Upper lobe of left lung (tissue), 6 donors: ENCODE measurements around the gene POFUT1. TPM values are rescaled to one million over a fixed set of nuclear protein-coding genes. Genes with fewer than 3 reads are reported as not detected.
"Not testable (repeated sequence)": the region's sequence is repeated elsewhere in the genome, so short reads cannot be mapped to it uniquely, and the experiment has no call there.

Experiments used
- ATAC-seq, 2 donors: fragments of 200-7000 bp; cut with Tn5 transposase; one replicate each; pipeline ENCODE4 v1.9.1; 2022; ENCODE audit warnings: mild to moderate bottlenecking in 2 of 2, moderate library complexity in 2 of 2; ENCODE audit not compliant: low FRiP score in 2 of 2
- DNase-seq, 2 donors: peaks; one replicate each; pipeline ENCODE4 v3.0.0-alpha.2; 2019 to 2020
- H3K27ac ChIP-seq, 4 donors: fragments of 200-600 bp; sonication (generic); one replicate each; pipeline ENCODE4 v1.5.1; 2016 to 2019
- H3K27me3 ChIP-seq, 4 donors: fragments of 200-600 bp; sonication (generic); one replicate each; pipeline ENCODE4 v1.5.1; 2017 to 2019
- H3K36me3 ChIP-seq, 4 donors: fragments of 200-600 bp; sonication (generic); one replicate each; pipeline ENCODE4 v1.5.1; 2016 to 2019
- H3K4me1 ChIP-seq, 4 donors: fragments of 200-600 bp; sonication (generic); one replicate each; pipeline ENCODE4 v1.5.1; 2018 to 2019
- H3K4me3 ChIP-seq, 4 donors: fragments of 200-600 bp; sonication (generic); one replicate each; pipeline ENCODE4 v1.5.1; 2017 to 2019; ENCODE audit warnings: mild to moderate bottlenecking in 2 of 4, moderate library complexity in 1 of 4
- H3K9me3 ChIP-seq, 4 donors: fragments of 200-600 bp; sonication (generic); one replicate each; pipeline ENCODE4 v1.5.1; 2018 to 2019
- EP300 ChIP-seq, 4 donors: sonication (generic); formaldehyde crosslinking; IDR thresholded peaks; one replicate each; pipeline ENCODE4 v1.5.1; 2017; ENCODE audit warnings: antibody characterized with exemption in 4 of 4, control low read depth in 2 of 4
- POLR2A ChIP-seq, 4 donors: fragments of 450-650 bp; IDR thresholded peaks; one replicate each; pipeline ENCODE4 v1.5.1; 2016 to 2017; ENCODE audit warnings: antibody characterized with exemption in 4 of 4, mild to moderate bottlenecking in 2 of 4
- POLR2AphosphoS5 ChIP-seq, 2 donors: sonication (generic); formaldehyde crosslinking; IDR thresholded peaks; one replicate each; pipeline ENCODE4 v1.5.1; 2017; ENCODE audit warnings: antibody characterized with exemption in 2 of 2
- WGBS, 2 donors: methylation state at CpG; one replicate each; pipeline ENCODE4 v1.1.5; 2017 to 2018; 5-methylcytosine and 5-hydroxymethylcytosine counted together
- total RNA-seq, 6 donors: library from RNA; depleted of rRNA in 4 of 6; stranded (reverse); fragments of >200 nt in 4 of 6; gene quantifications; one replicate each; pipeline versions ENCODE4 v1.1.0 to v1.2.1, GENCODE V29; 2016 to 2021
- TF ChIP-seq, protein P1 (sequence below), 6 experiments: fragments of 450-650 bp in 4 of 6; fragments of 200-600 bp in 2 of 6; sonication (generic) in 2 of 6; IDR thresholded peaks; one replicate each; pipeline ENCODE4 v1.5.1; 2016 to 2019; ENCODE audit warnings: antibody characterized with exemption in 6 of 6
- donor health status: DM: no; HTN: no; CAD: no; lungs with moderate emphysema.
- donor health status: DM: no; HTN: yes; CAD: no; lungs with severe emphysema.

The POFUT1 gene
- total RNA-seq, 6 donors from 2014 or later = 12.6 to 31.5 (median 26.5) TPM

DNA sequence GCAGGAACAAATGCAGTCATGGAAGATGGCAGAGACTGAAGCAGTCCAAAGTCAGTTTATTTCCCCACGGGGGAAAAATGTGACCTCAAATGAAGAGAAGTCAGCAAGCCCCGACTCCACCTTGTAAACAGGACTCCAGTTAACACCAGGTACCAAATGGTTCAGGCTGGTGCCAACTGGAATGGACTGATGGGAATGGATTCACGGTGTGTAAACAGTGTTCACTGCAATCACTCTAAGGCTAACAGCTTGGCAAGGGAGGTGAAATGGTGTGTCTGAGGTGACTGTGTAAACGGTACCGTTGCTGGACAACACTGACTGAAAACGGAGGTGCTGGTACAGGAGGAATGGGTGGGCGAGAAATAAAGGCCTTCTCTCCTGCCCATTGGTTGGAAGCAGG lies 12.1 kb upstream of the POFUT1 start:
- DNase-seq (peak in 1 of 2 donors; percentile 32), ATAC-seq (no peak)
- H3K4me1 ChIP-seq = peaks cover 10 to 55% (median 36%) of the 10 kb centered on the region in 4 donors
- no peaks in the 10 kb centered on the region for H3K27me3 ChIP-seq
- H3K9me3 ChIP-seq = no peaks in the 10 kb centered on the region
- 64 to 72% methylated on average over 7 of the region's 7 CpGs for WGBS, 2 donors
- no peak overlapping the region for H3K4me3 ChIP-seq
- peak overlapping the region in 3 of 4 donors; percentile 24 to 42 (median 42) for H3K27ac ChIP-seq
- TF ChIP-seq POLR2A (IDR thresholded peaks at IDR 0.05) (peak in 1 of 4 donors; percentile 13), POLR2AphosphoS5 (IDR thresholded peaks at IDR 0.05) (no peak)
- peaks cover 17 to 60% (median 42%) of the 10 kb centered on the region in 4 donors for H3K36me3 ChIP-seq

DNA sequence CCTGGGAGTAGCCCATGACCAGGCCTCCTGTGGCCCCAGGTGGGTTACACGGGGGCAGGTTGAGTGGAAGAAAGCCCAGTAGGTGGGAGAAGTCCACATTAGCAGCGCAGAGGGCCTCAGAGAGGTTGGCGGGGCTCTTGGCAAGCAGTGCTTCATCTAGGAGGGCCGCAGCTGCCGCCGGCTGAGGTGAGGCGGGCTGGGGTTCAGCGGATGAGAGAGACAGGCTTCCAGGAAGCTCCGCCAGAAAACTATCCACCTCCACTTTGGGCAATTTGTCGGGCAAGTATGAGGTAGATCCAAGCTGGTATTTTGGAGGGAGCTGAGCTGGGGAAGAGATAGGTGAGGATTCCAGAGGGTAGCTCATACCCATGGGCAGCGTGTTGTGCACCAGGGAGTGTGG lies 11.1 kb upstream of the POFUT1 start:
- H3K4me3 ChIP-seq, H3K27me3 ChIP-seq, H3K9me3 ChIP-seq, ATAC-seq: not testable (repeated sequence)
- Histone ChIP-seq H3K27ac (peak overlapping the region in 1 of 4 donors; percentile 42), H3K36me3 (peaks cover 21 to 70% (median 49%) of the 10 kb centered on the region in 4 donors), H3K4me1 (peaks cover 6 to 57% (median 36%) of the 10 kb centered on the region in 4 donors)
- WGBS, 2 donors = 91 to 100% methylated on average over 10 to 11 of the region's 11 CpGs
- DNase-seq = peak in 1 of 2 donors; percentile 56

DNA sequence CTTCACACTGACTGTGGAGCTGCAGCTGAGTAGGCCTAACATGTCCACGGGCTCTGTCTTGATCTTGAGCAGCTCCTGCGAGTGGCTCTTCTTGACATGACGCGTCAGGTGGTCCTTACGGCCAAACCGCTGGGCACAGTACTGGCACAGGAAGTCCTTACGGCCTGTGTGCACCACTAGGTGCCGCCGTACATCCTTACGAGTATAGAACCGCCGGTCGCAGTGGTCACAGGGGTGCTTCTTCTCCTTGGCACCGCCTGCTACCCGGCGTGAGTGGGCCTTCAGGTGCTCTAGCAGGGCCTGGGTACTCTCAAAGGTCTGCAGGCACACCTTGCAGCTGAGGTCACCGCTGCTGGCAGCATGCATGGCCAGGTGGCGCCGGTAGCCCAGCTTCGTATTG lies 10.5 kb upstream of the POFUT1 start:
- ATAC-seq = not testable (repeated sequence)
- WGBS, 2 donors = 95 to 97% methylated on average over 5 to 20 of the region's 20 CpGs

DNA sequence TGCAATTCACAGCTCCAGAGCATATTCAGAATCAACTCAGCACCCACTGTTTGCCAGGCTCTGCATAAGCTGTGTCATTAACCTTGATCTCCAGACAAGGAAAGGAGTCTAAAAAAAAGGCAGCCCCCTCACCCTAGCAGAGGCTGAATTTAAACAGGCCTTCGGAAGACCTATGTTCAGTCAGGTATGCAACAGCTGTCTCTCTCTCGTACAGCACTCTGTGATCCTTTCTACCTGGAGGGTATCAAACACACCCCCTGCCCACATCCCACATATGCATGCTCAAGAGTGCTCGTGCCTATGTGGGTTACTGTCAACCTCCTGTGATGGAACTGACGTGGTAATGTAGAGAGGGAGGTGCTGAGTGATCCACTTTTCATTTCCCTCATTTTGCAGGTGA lies 8.7 kb upstream of the POFUT1 start:
- peaks cover 23 to 58% (median 43%) of the 10 kb centered on the region in 4 donors for H3K4me1 ChIP-seq
- H3K27ac ChIP-seq = peak overlapping the region in 2 of 4 donors; percentile 16 to 38
- H3K9me3 ChIP-seq = no peaks in the 10 kb centered on the region
- TF ChIP-seq, protein P1, sequence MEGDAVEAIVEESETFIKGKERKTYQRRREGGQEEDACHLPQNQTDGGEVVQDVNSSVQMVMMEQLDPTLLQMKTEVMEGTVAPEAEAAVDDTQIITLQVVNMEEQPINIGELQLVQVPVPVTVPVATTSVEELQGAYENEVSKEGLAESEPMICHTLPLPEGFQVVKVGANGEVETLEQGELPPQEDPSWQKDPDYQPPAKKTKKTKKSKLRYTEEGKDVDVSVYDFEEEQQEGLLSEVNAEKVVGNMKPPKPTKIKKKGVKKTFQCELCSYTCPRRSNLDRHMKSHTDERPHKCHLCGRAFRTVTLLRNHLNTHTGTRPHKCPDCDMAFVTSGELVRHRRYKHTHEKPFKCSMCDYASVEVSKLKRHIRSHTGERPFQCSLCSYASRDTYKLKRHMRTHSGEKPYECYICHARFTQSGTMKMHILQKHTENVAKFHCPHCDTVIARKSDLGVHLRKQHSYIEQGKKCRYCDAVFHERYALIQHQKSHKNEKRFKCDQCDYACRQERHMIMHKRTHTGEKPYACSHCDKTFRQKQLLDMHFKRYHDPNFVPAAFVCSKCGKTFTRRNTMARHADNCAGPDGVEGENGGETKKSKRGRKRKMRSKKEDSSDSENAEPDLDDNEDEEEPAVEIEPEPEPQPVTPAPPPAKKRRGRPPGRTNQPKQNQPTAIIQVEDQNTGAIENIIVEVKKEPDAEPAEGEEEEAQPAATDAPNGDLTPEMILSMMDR (IDR thresholded peaks at IDR 0.05) = no peak
- TF ChIP-seq POLR2A (IDR thresholded peaks at IDR 0.05) (no peak), POLR2AphosphoS5 (IDR thresholded peaks at IDR 0.05) (no peak), EP300 (IDR thresholded peaks at IDR 0.05) (no peak)
- no peak for ATAC-seq
- no peak overlapping the region for H3K4me3 ChIP-seq
- H3K36me3 ChIP-seq = peaks cover 21 to 73% (median 49%) of the 10 kb centered on the region in 4 donors
- DNase-seq = no peak
- 89 to 96% methylated on average over 4 of the region's 4 CpGs for WGBS, 2 donors
- no peaks in the 10 kb centered on the region for H3K27me3 ChIP-seq

More for the DNA sequence above, 10.5 kb upstream of the POFUT1 start:
- H3K9me3 ChIP-seq, H3K27me3 ChIP-seq, H3K4me3 ChIP-seq, H3K27ac ChIP-seq: not testable (repeated sequence)
- Histone ChIP-seq H3K4me1 (peaks cover 6 to 57% (median 37%) of the 10 kb centered on the region in 4 donors), H3K36me3 (peaks cover 21 to 73% (median 49%) of the 10 kb centered on the region in 4 donors)
- DNase-seq = peak in 1 of 2 donors; percentile 60

DNA sequence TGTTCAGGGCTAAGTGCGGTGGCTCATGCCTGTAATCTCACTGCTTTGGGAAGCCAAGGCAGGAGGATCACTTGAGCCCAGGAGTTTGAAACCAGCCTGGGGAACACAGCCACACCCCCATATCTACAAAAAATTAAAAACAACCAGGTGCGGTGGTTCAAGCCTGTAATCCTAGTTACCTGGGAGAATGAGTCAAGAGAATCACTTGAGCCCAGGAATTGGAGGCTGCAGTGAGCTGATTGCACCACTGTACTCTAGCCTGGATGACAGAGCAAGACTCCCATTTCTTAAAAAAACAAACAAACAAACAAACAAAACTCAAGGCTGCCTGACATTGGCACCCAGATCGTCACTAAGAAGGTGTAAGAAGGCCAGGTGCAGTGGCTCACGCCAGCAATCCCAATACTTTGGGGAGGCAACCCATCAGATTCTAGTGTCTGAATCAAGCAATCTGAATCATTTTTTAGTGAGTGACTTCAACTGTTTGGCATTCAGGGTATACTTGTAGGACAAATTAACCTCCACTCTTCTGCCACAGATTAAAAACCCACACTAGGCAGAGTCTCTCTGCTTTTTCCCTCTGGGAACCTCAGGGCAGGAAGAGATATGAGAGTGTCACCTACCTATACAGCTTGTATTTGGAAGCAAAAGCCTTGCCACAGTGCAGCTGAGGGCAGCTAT lies 6.2 kb upstream of the POFUT1 start:
- ATAC-seq (no peak), DNase-seq (peak in 1 of 2 donors; percentile 54)
- no peaks in the 10 kb centered on the region for H3K27me3 ChIP-seq
- no peaks in the 10 kb centered on the region for H3K9me3 ChIP-seq
- H3K4me1 ChIP-seq = peaks cover 48 to 71% (median 64%) of the 10 kb centered on the region in 4 donors
- peak overlapping the region; percentile 71 to 98 (median 92) for H3K27ac ChIP-seq
- peaks cover 18 to 54% (median 36%) of the 10 kb centered on the region in 4 donors for H3K36me3 ChIP-seq
- TF ChIP-seq POLR2AphosphoS5 (IDR thresholded peaks at IDR 0.05) (no peak), POLR2A (IDR thresholded peaks at IDR 0.05) (no peak), EP300 (IDR thresholded peaks at IDR 0.05) (no peak)
- TF ChIP-seq, protein P1 (IDR thresholded peaks at IDR 0.05) = no peak
- no peak overlapping the region for H3K4me3 ChIP-seq
- 69 to 74% methylated on average over 4 of the region's 4 CpGs for WGBS, 2 donors

DNA sequence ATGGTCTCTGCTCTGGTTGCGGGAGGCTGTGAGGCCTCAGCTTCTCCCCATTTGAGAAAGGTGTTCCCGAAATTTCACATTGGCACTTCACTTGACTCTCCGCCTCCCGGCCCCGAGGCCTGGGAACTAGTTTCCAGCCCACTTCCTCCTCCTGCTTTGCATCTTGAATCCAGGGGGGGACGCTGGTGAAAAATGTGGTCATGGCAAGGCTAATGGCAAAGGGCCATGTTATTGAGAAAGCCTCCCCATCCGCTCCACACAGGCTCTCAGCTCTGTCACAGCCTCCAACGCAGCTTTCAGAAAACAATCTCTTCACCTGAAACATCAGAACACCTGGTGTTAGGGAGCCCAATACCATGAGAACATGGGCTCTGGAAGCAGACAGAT lies 5.7 kb upstream of the POFUT1 start:
- Histone ChIP-seq H3K4me3 (no peak overlapping the region), H3K27ac (peak overlapping the region; percentile 71 to 98 (median 92)), H3K4me1 (peaks cover 51 to 76% (median 69%) of the 10 kb centered on the region in 4 donors), H3K9me3 (no peaks in the 10 kb centered on the region), H3K27me3 (no peaks in the 10 kb centered on the region), H3K36me3 (peaks cover 17 to 49% (median 30%) of the 10 kb centered on the region in 4 donors)
- DNase-seq (peak in 1 of 2 donors; percentile 79), ATAC-seq (peak in 1 of 2 donors; percentile 46)
- TF ChIP-seq POLR2AphosphoS5 (IDR thresholded peaks at IDR 0.05) (peak in 1 of 2 donors; percentile 17), POLR2A (IDR thresholded peaks at IDR 0.05) (peak in 1 of 4 donors; percentile 11), EP300 (IDR thresholded peaks at IDR 0.05) (no peak)
- TF ChIP-seq, protein P1 (IDR thresholded peaks at IDR 0.05) = no peak
- WGBS, 2 donors = 36 to 73% methylated on average over 8 of the region's 8 CpGs
